Gastroesophageal sphincter (tissue), 3 donors: Measurements from ENCODE around the gene DNASE1L2.

Experiments used
- CTCF ChIP-seq, 4 experiments: fragments of 200-600 bp in 2 of 4; fragments of 450-650 bp in 2 of 4; sonication (generic) in 1 of 4; IDR thresholded peaks; one replicate each; pipeline ENCODE4 v1.5.1; 2017 to 2019; ENCODE audit warnings: antibody characterized with exemption in 4 of 4, mild to moderate bottlenecking in 2 of 4, moderate library complexity in 2 of 4
- EP300 ChIP-seq: sonication (generic); formaldehyde crosslinking; IDR thresholded peaks from one replicate; pipeline ENCODE4 v1.6.1; 2017; ENCODE audit warnings: antibody characterized with exemption, mild to moderate bottlenecking
- POLR2A ChIP-seq, 2 donors: fragments of 450-650 bp; IDR thresholded peaks; one replicate each; pipeline ENCODE4 v1.6.1; 2017; ENCODE audit warnings: antibody characterized with exemption in 2 of 2, mild to moderate bottlenecking in 2 of 2, moderate library complexity in 1 of 2

- TF ChIP-seq EP300, result no peak
- TF ChIP-seq POLR2A (IDR thresholded peaks at IDR 0.05), result no peak
- no peak for TF ChIP-seq CTCF (IDR thresholded peaks at IDR 0.05)
These were observed 30.3 kb upstream of the DNASE1L2 start for GRCh38 chr16:2205967-2206313.
